GM21528 (cell line): ENCODE data around the gene SEMA3B.

Source experiments
- ATAC-seq: cut with Tn5 transposase; IDR thresholded peaks from one replicate; pipeline ENCODE4 v1.9.1; 2021; ENCODE audit warnings: mild to moderate bottlenecking, moderate library complexity; ENCODE audit not compliant: unreplicated experiment, low FRiP score

SEMA3B gene

DNA sequence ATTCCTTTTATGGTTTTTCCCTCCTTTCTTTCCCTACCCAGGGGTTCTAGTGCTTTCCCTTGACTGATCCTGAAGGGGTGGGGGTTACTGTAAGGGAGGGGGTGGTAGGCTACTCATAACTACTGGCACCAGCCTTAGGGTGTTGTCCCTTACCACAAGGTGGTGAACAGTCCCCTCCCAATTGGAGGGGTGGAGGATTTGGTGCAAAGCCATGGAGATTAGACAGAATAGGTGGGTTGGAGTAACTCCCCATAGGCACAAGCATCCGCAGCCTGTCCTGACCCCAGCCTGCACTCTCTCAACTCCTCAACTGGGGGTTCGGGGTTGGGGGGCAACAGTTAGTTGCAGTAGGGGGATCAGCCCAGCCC, 56.1 kb downstream of the SEMA3B start:
- no peak for ATAC-seq

DNA sequence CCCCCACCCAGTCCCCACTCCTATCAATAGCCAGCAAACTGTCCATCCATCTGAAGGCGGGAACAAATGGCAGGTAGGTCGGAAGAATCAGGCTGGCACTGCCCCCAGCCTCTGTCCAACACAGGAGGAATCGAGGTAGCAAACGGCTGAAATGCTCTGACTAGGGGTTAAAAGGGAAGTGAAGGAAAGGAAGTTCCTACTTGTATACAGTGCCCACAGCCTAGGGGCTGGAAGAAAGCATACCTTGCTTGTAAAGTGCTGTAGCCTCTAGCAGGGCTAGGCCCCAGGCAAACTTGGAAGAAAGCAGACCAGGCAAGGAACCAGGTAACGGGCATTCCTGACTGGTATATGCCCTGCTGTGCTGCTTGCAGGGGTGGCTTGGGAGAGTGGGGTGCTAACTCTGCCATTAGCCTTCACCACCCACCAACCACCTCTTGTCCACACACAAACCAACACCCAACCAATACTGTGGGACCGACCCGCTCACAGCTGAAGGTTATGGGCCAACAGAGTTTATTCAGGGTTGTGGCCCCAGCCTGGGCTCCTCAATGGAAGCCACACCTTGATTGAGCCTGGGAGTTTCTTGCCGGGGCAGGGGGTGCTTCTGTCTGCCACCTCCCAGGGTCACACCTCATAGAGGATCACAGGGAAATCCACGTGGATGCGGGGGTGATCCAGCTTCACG, 56.7 kb downstream of the SEMA3B start:
- no peak for ATAC-seq

DNA sequence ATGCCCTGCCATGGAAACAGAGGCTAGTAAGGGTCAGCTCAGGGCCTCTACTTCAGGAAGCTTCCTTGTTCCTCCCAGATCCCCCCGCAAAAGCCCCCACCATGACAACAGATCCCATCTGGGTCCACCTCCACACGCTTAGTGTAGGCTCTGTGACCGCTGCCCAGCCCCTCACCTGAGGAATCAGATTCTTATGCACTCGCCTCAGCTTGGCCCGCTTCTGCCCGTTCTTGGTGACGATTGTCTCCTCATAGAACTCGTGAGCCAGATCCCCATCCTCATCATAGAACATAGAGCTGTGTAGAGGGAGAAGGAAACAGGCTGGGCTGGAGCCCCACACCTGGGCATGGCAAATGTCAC, 57.2 kb downstream of the SEMA3B start:
- no peak for ATAC-seq

DNA sequence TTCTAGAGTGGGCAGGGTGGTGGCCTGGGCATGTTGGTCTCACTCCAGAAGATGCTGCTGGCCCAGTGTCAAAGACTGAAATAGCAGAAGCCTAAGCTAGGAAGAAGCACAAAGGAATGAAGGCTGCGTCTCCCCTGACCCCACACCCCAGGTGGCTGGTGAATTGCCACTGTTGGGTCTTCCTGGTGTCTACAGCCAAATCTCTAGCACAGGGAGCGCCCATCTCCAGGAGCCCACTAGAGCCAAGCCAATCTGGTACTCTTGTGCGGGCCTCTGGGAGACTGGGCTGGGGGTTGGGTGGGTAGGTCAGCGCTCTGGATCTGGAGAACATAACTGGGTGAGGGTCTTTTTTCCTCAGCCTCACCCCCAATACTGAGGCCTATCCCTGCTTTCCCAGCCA, 58.2 kb downstream of the SEMA3B start:
- ATAC-seq: no peak
